ENCODE data around the gene MAP1A.

MAP1A gene

GRCh38 chr15:43517354-43518196, at the start of gene MAP1A:
Gene MAP1A, plus strand, starts transcription at chr15:43517608. Its CDS starts 3,866 bp downstream, at chr15:43521474.
- Histone ChIP-seq H3K9ac (ENCODE audit: low read depth, low read length) (no peak within 1 kb of the TSS), H3K4me1 (ENCODE audit: control insufficient read depth, insufficient read depth, low read length) (peaks cover 27% of the 10 kb centered on the region), H3K27me3 (ENCODE audit: control insufficient read depth, insufficient read depth, low read length) (peaks cover 36% of the 10 kb centered on the region), H3K36me3 (ENCODE audit: control insufficient read depth, insufficient read depth, low read length) (no peaks in the 10 kb centered on the region), H3K9me3 (ENCODE audit: control insufficient read depth, insufficient read depth, low read length) (no peaks in the 10 kb centered on the region), H3K4me3 (ENCODE audit: low read depth, low read length) (peak within 1 kb of the TSS; percentile 69), H3K27ac (ENCODE audit: low read depth, low read length) (peak within 1 kb of the TSS; percentile 12)

GRCh38 chr15:43469867-43470266, 47.5 kb upstream of the MAP1A start:
- H3K36me3 ChIP-seq (ENCODE audit: control insufficient read depth, insufficient read depth, low read length): peaks cover 94% of the 10 kb centered on the region
- H3K4me1 ChIP-seq (ENCODE audit: control insufficient read depth, insufficient read depth, low read length): no peaks in the 10 kb centered on the region

GRCh38 chr15:43471975-43472374, 45.4 kb upstream of the MAP1A start:
- Histone ChIP-seq H3K27ac (ENCODE audit: low read depth, low read length) (no peak overlapping the region), H3K9me3 (ENCODE audit: control insufficient read depth, insufficient read depth, low read length) (no peaks in the 10 kb centered on the region), H3K4me3 (ENCODE audit: low read depth, low read length) (no peak overlapping the region), H3K36me3 (ENCODE audit: control insufficient read depth, insufficient read depth, low read length) (peaks cover 94% of the 10 kb centered on the region), H3K27me3 (ENCODE audit: control insufficient read depth, insufficient read depth, low read length) (no peaks in the 10 kb centered on the region), H3K9ac (ENCODE audit: low read depth, low read length) (no peak overlapping the region), H3K4me1 (ENCODE audit: control insufficient read depth, insufficient read depth, low read length) (no peaks in the 10 kb centered on the region)

More at GRCh38 chr15:43469867-43470266, 47.5 kb upstream of the MAP1A start:
- H3K4me3 ChIP-seq (ENCODE audit: low read depth, low read length): no peak overlapping the region
- H3K27ac ChIP-seq (ENCODE audit: low read depth, low read length): no peak overlapping the region
- H3K27me3 ChIP-seq (ENCODE audit: control insufficient read depth, insufficient read depth, low read length): no peaks in the 10 kb centered on the region
- no peak overlapping the region for H3K9ac ChIP-seq (ENCODE audit: low read depth, low read length)
- no peaks in the 10 kb centered on the region for H3K9me3 ChIP-seq (ENCODE audit: control insufficient read depth, insufficient read depth, low read length)

DNA sequence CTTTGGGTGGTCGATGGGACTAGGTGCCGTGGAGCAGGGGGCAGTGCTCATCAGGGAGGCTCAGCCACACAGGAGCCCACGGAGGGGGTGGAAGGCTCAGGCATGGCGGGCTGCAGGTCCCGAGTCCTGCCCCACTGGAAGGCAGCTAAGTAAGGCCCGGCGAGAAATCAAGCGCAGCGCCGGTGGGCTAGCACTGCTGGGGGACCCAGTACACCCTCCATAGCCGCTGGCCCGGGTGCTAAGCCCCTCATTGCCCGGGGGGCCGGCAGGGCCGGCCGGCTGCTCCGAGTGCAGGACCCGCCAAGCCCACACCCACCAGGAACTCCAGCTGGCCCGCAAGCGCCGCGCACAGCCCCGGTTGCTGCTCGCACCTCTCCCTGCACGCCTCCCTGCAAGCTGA, 43.5 kb upstream of the MAP1A start:
- no peaks in the 10 kb centered on the region for H3K27me3 ChIP-seq (ENCODE audit: control insufficient read depth, insufficient read depth, low read length)
- no peak overlapping the region for H3K27ac ChIP-seq (ENCODE audit: low read depth, low read length)
- no peak overlapping the region for H3K4me3 ChIP-seq (ENCODE audit: low read depth, low read length)
- peaks cover 93% of the 10 kb centered on the region for H3K36me3 ChIP-seq (ENCODE audit: control insufficient read depth, insufficient read depth, low read length)
- H3K4me1 ChIP-seq (ENCODE audit: control insufficient read depth, insufficient read depth, low read length): peaks cover 10% of the 10 kb centered on the region
- no peak overlapping the region for H3K9ac ChIP-seq (ENCODE audit: low read depth, low read length)
- H3K9me3 ChIP-seq (ENCODE audit: control insufficient read depth, insufficient read depth, low read length): no peaks in the 10 kb centered on the region

DNA sequence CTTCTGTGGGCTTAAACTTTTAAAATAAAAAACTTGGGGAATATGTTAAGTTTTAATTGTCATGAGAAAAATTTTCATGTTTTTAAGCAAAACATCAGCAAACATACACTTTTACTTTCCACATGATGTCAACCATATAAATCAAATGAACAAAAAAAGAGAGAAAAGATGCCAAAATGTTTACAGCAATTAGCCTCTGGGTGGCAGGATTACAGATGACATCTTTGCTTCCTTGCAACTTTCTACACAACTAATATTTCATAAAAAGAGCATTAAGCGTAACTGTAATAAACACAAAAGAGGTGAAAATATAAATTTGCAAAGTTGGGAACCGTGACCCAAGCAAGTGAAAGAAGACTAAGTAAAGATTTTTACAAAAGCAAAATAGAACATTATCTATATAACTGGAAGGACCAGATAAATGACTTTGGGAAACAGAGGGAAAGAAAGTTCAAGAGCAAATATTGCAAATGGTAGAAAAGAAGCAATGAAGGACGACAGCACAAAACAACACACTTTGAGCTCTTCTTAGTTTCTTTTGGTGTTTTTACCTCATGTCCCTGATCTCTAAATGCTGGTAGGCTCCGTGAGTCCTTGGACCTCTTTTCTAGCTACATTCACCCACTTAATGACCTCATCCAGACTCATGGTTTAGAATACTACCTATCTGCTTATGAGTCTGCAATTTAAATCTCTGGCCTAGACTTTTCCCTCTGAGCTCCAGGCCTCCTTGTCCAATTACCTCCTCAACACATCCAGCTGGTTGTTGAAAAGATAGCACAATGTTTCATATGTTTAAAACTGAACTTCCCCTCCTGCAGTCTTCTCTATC, 33.9 kb upstream of the MAP1A start:
- Histone ChIP-seq H3K4me1 (ENCODE audit: control insufficient read depth, insufficient read depth, low read length) (peaks cover 10% of the 10 kb centered on the region), H3K27me3 (ENCODE audit: control insufficient read depth, insufficient read depth, low read length) (no peaks in the 10 kb centered on the region), H3K4me3 (ENCODE audit: low read depth, low read length) (no peak overlapping the region), H3K9ac (ENCODE audit: low read depth, low read length) (no peak overlapping the region), H3K36me3 (ENCODE audit: control insufficient read depth, insufficient read depth, low read length) (peaks cover 82% of the 10 kb centered on the region), H3K9me3 (ENCODE audit: control insufficient read depth, insufficient read depth, low read length) (no peaks in the 10 kb centered on the region), H3K27ac (ENCODE audit: low read depth, low read length) (no peak overlapping the region)

DNA sequence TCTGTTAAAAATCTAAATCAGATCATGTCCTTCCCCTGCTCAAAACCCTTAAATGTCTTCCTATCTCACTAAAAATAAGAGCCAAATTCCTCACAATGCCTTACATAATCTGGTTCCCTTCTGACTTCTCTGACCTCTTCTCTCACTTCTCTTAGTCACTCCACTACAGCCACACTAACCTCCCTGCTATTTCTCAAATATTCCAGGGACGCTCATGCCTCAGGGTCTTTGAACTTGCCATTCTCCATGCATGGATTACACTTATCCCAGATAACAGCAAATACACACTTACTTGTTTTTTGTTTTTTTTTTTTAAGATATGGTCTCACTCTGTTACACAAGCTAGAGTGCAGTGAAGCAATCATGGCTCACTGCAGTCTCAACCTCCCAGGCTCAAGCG, 33.0 kb upstream of the MAP1A start:
- Histone ChIP-seq H3K27me3 (ENCODE audit: control insufficient read depth, insufficient read depth, low read length) (no peaks in the 10 kb centered on the region), H3K4me3 (ENCODE audit: low read depth, low read length) (no peak overlapping the region), H3K4me1 (ENCODE audit: control insufficient read depth, insufficient read depth, low read length) (0 out of 2 replicates have a peak, but pooled peaks cover under 1% of the 10 kb centered on the region), H3K9ac (ENCODE audit: low read depth, low read length) (no peak overlapping the region), H3K36me3 (ENCODE audit: control insufficient read depth, insufficient read depth, low read length) (peaks cover 82% of the 10 kb centered on the region), H3K9me3 (ENCODE audit: control insufficient read depth, insufficient read depth, low read length) (no peaks in the 10 kb centered on the region), H3K27ac (ENCODE audit: low read depth, low read length) (no peak overlapping the region)

GRCh38 chr15:43487271-43487895, 30.0 kb upstream of the MAP1A start:
- no peaks in the 10 kb centered on the region for H3K9me3 ChIP-seq (ENCODE audit: control insufficient read depth, insufficient read depth, low read length)
- H3K27me3 ChIP-seq (ENCODE audit: control insufficient read depth, insufficient read depth, low read length): no peaks in the 10 kb centered on the region
- peaks cover 88% of the 10 kb centered on the region for H3K36me3 ChIP-seq (ENCODE audit: control insufficient read depth, insufficient read depth, low read length)
- no peak overlapping the region for H3K9ac ChIP-seq (ENCODE audit: low read depth, low read length)
- peaks cover 11% of the 10 kb centered on the region for H3K4me1 ChIP-seq (ENCODE audit: control insufficient read depth, insufficient read depth, low read length)
- H3K4me3 ChIP-seq (ENCODE audit: low read depth, low read length): no peak overlapping the region
- H3K27ac ChIP-seq (ENCODE audit: low read depth, low read length): no peak overlapping the region

- Histone ChIP-seq H3K36me3 (ENCODE audit: control insufficient read depth, insufficient read depth, low read length) (peaks cover 76% of the 10 kb centered on the region), H3K27ac (ENCODE audit: low read depth, low read length) (no peak overlapping the region)
These were observed 28.6 kb upstream of the MAP1A start for GRCh38 chr15:43488790-43489189.

GRCh38 chr15:43489191-43489590, 28.2 kb upstream of the MAP1A start:
- Histone ChIP-seq H3K27me3 (ENCODE audit: control insufficient read depth, insufficient read depth, low read length) (no peaks in the 10 kb centered on the region), H3K9me3 (ENCODE audit: control insufficient read depth, insufficient read depth, low read length) (no peaks in the 10 kb centered on the region), H3K36me3 (ENCODE audit: control insufficient read depth, insufficient read depth, low read length) (peaks cover 72% of the 10 kb centered on the region), H3K27ac (ENCODE audit: low read depth, low read length) (no peak overlapping the region), H3K4me1 (ENCODE audit: control insufficient read depth, insufficient read depth, low read length) (peaks cover 17% of the 10 kb centered on the region), H3K4me3 (ENCODE audit: low read depth, low read length) (no peak overlapping the region), H3K9ac (ENCODE audit: low read depth, low read length) (no peak overlapping the region)

More at GRCh38 chr15:43488790-43489189, 28.6 kb upstream of the MAP1A start:
- H3K9ac ChIP-seq (ENCODE audit: low read depth, low read length): no peak overlapping the region
- no peaks in the 10 kb centered on the region for H3K9me3 ChIP-seq (ENCODE audit: control insufficient read depth, insufficient read depth, low read length)
- no peak overlapping the region for H3K4me3 ChIP-seq (ENCODE audit: low read depth, low read length)
- H3K27me3 ChIP-seq (ENCODE audit: control insufficient read depth, insufficient read depth, low read length): no peaks in the 10 kb centered on the region
- H3K4me1 ChIP-seq (ENCODE audit: control insufficient read depth, insufficient read depth, low read length): peaks cover 16% of the 10 kb centered on the region

DNA sequence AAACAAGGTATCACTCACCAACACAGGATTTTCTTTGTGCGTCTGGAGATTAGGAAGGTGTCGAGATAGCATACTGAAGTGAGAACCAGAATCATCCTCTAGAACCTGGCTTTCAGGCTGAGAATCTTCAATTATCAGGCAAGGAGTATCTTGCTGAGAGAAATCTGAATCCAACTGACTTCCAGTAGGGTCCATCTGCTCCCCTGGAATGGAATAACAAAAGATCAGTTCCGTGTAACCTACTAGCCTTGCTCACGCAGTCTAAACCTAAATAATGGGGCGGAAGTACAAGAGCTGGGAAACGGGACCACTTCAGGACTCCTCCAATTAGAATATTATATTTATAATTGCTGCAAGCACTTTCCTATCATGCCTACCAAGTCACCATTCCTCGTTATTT, 25.1 kb upstream of the MAP1A start:
- Histone ChIP-seq H3K9me3 (ENCODE audit: control insufficient read depth, insufficient read depth, low read length) (no peaks in the 10 kb centered on the region), H3K36me3 (ENCODE audit: control insufficient read depth, insufficient read depth, low read length) (peaks cover 44% of the 10 kb centered on the region), H3K4me3 (ENCODE audit: low read depth, low read length) (peak overlapping the region; percentile 94), H3K27ac (ENCODE audit: low read depth, low read length) (peak overlapping the region; percentile 95), H3K9ac (ENCODE audit: low read depth, low read length) (peak overlapping the region; percentile 94), H3K27me3 (ENCODE audit: control insufficient read depth, insufficient read depth, low read length) (no peaks in the 10 kb centered on the region), H3K4me1 (ENCODE audit: control insufficient read depth, insufficient read depth, low read length) (peaks cover 17% of the 10 kb centered on the region)

Data from HUES48 (cell line).